OCI-LY3 (cell line): ENCODE measurements around the gene LDB3.

Experiments used
- CTCF ChIP-seq: fragments of 200-600, 300-600 bp; sonication (generic); IDR thresholded peaks from 2 replicates; pipeline ENCODE4 v1.5.1; 2014; ENCODE audit warnings: antibody characterized with exemption, low read length, low read depth
- EZH2phosphoT487 ChIP-seq: fragments of 200-600 bp; shearing (Covaris generic); IDR thresholded peaks from 2 replicates; pipeline ENCODE4 v1.6.1; 2018; ENCODE audit warnings: antibody characterized with exemption, mixed run types, low read depth

DNA sequence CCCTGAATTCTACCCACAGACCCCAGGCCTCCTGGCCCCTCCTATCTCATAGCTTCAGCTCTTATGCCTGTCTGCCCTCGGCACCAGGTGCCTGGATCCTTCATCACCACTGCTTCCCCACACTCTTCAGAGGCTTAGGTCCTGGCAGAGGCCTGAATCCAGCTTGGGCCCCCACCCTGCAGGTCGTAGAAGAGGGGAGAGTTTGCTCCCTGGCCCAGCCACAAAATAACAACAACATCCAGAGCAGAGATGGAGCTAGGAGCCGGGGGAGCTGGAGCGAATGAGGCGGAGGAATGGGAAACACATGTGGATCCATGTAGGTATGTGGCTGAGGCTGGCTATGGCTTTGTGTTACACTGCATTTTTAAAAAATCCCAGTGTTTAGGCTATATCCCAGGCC, 21.8 kb upstream of the LDB3 start:
- no peak for TF ChIP-seq CTCF
- no peak for TF ChIP-seq EZH2phosphoT487
